H1 (cell line): ENCODE data around the gene IKZF2. TPM values are rescaled to one million over a fixed set of nuclear protein-coding genes. Genes with fewer than 3 reads are reported as not detected.

Experiments used
- BACH1 ChIP-seq: IDR thresholded peaks from 2 replicates; pipeline ENCODE4 v1.6.1; 2012; ENCODE audit warnings: low read length, improper control_type of control experiment
- BCL11A ChIP-seq, 2 experiments: IDR thresholded peaks; one replicate each; pipeline ENCODE4 v1.6.1; 2011; ENCODE audit warnings: low read depth in 2 of 2, low read length in 2 of 2, mild to moderate bottlenecking in 2 of 2
- BRCA1 ChIP-seq: IDR thresholded peaks from 2 replicates; pipeline ENCODE4 v1.6.1; 2012; ENCODE audit warnings: low read depth, low read length, improper control_type of control experiment
- CHD2 ChIP-seq: IDR thresholded peaks from 2 replicates; pipeline ENCODE4 v1.6.1; 2012; ENCODE audit warnings: low read length, improper control_type of control experiment
- EGR1 ChIP-seq: IDR thresholded peaks from 2 replicates; pipeline ENCODE4 v1.6.1; 2011; ENCODE audit warnings: low read depth, low read length, borderline replicate concordance
- EZH2 ChIP-seq: fragments of 200-600 bp; sonication (generic); IDR thresholded peaks from 2 replicates; pipeline ENCODE4 v1.7.1; 2012; ENCODE audit warnings: low read depth, mild to moderate bottlenecking, moderate library complexity, low read length, inconsistent platforms; ENCODE audit not compliant: severe bottlenecking
- GTF2F1 ChIP-seq: IDR thresholded peaks from 2 replicates; pipeline ENCODE4 v1.6.1; 2012; ENCODE audit warnings: low read depth, low read length, improper control_type of control experiment, borderline replicate concordance
- HDAC2 ChIP-seq, 2 experiments: fragments of 300-600 bp in 1 of 2; sonication (generic) in 1 of 2; IDR thresholded peaks; 2 replicates each; pipeline ENCODE4 v1.6.1; 2011 to 2012; ENCODE audit warnings: low read depth in 2 of 2, low read length in 2 of 2, mild to moderate bottlenecking in 2 of 2, moderate library complexity in 2 of 2, borderline replicate concordance in 1 of 2, inconsistent platforms in 1 of 2
- HDAC6 ChIP-seq: IDR thresholded peaks from one replicate; pipeline ENCODE4 v1.7.1; 2012; ENCODE audit warnings: low read depth, mild to moderate bottlenecking, inconsistent platforms, low read length, moderate library complexity
- JUND ChIP-seq: IDR thresholded peaks from 2 replicates; pipeline ENCODE4 v1.6.1; 2011; ENCODE audit warnings: mild to moderate bottlenecking, improper control_type of control experiment, low read length
- NRF1 ChIP-seq: IDR thresholded peaks from 2 replicates; pipeline ENCODE4 v1.6.1; 2011; ENCODE audit warnings: mild to moderate bottlenecking, low read depth, low read length, improper control_type of control experiment
- PHF8 ChIP-seq: fragments of 200-600 bp; sonication (generic); conservative IDR thresholded peaks from 2 replicates; pipeline ENCODE4 v1.7.1; 2012; ENCODE audit warnings: low read depth, mild to moderate bottlenecking, inconsistent platforms, low read length, moderate library complexity
- POLR2A ChIP-seq, 2 experiments: IDR thresholded peaks; 1 replicate in 1 of 2; 2 replicates in 1 of 2; pipeline ENCODE4 v1.6.1; 2011; ENCODE audit warnings: low read depth in 2 of 2, low read length in 2 of 2, mild to moderate bottlenecking in 2 of 2; ENCODE audit errors: control extremely low read depth in 1 of 2
- RAD21 ChIP-seq, 2 experiments: IDR thresholded peaks in 1 of 2; conservative IDR thresholded peaks in 1 of 2; 2 replicates each; pipeline ENCODE4 v1.6.1; 2011; ENCODE audit warnings: low read depth in 2 of 2, low read length in 2 of 2, improper control_type of control experiment in 1 of 2, inconsistent platforms in 1 of 2, mild to moderate bottlenecking in 1 of 2, moderate library complexity in 1 of 2
- RFX5 ChIP-seq: IDR thresholded peaks from 2 replicates; pipeline ENCODE4 v1.6.1; 2011; ENCODE audit warnings: low read depth, low read length, improper control_type of control experiment, borderline replicate concordance
- SAP30 ChIP-seq: fragments of 300-600 bp; sonication (generic); IDR thresholded peaks from 2 replicates; pipeline ENCODE4 v1.7.1; 2012; ENCODE audit warnings: low read length, moderate library complexity, mild to moderate bottlenecking, inconsistent platforms; ENCODE audit not compliant: insufficient read depth, insufficient replicate concordance
- SIRT6 ChIP-seq: IDR thresholded peaks from one replicate; pipeline ENCODE4 v1.7.1; 2012; ENCODE audit warnings: low read length, inconsistent platforms
- SP2 ChIP-seq: IDR thresholded peaks from 2 replicates; pipeline ENCODE4 v1.6.1; 2012; ENCODE audit warnings: mild to moderate bottlenecking, low read length, inconsistent platforms
- SP4 ChIP-seq: IDR thresholded peaks from 2 replicates; pipeline ENCODE4 v1.6.1; 2012; ENCODE audit warnings: low read length, inconsistent platforms
- SUZ12 ChIP-seq: fragments of 200-600 bp; sonication (generic); IDR thresholded peaks from 2 replicates; pipeline ENCODE4 v1.6.1; 2012; ENCODE audit warnings: mild to moderate bottlenecking, inconsistent platforms, low read length, moderate library complexity, mixed read lengths
- TAF1 ChIP-seq: IDR thresholded peaks from 2 replicates; pipeline ENCODE4 v1.6.1; 2011; ENCODE audit warnings: mild to moderate bottlenecking, low read depth, low read length
- TCF12 ChIP-seq: IDR thresholded peaks from 2 replicates; pipeline ENCODE4 v1.6.1; 2011; ENCODE audit warnings: low read depth, mild to moderate bottlenecking, low read length
- TEAD4 ChIP-seq: IDR thresholded peaks from 2 replicates; pipeline ENCODE4 v1.6.1; 2012; ENCODE audit warnings: low read depth, low read length, inconsistent platforms, mixed read lengths
- polyA plus RNA-seq, 7 experiments: library from polyadenylated mRNA; depleted of rRNA in 3 of 7; stranded (reverse) in 5 of 7; unstranded in 2 of 7; fragments of >200 nt in 5 of 7; fragments of 200-250 nt in 2 of 7; gene quantifications; 1 replicate in 5 of 7; 2 replicates in 1 of 7; 4 replicates in 1 of 7; pipeline versions ENCODE4 v1.2.1 to v1.2.3, GENCODE V29; 2011 to 2013; ENCODE audit warnings: missing spikeins in 2 of 7, mixed read lengths in 2 of 7
- total RNA-seq: library from RNA; stranded (reverse); fragmentation: NEBNext Ultra II Directional; extraction: Animal tissue kit (Norgen Biotek cat#: 25700); gene quantifications from 2 replicates; pipeline ENCODE4 v1.2.1, GENCODE V29; 2021
- TF ChIP-seq, protein P1 (sequence below): IDR thresholded peaks from 2 replicates; pipeline ENCODE4 v1.6.1; 2012; ENCODE audit warnings: inconsistent platforms

Gene IKZF2
- total and polyA plus RNA-seq, 2 of the 8 experiments (the other 6 are each of a cell fraction or from before 2014, with no cell fraction given): 1.7 to 4.4 TPM

GRCh38 chr2:213187833-213188532, 36.6 kb upstream of the IKZF2 start (continued):
- TF ChIP-seq TEAD4: peak; percentile 100
- TF ChIP-seq BCL11A (IDR thresholded peaks at IDR 0.05; ENCODE audit: low read depth in 2 of 2, low read length in 2 of 2): no peak
- no peak for TF ChIP-seq SP2
- no peak for TF ChIP-seq BRCA1
- no peak for TF ChIP-seq RFX5
- TF ChIP-seq SIRT6: no peak
- no peak for TF ChIP-seq POLR2A (IDR thresholded peaks at IDR 0.05; ENCODE audit: control extremely low read depth in 1 of 2, low read depth in 2 of 2, low read length in 2 of 2)
- TF ChIP-seq EGR1: no peak
- TF ChIP-seq HDAC6: no peak
- TF ChIP-seq SUZ12: no peak
- TF ChIP-seq HDAC2 (IDR thresholded peaks at IDR 0.05; ENCODE audit: borderline replicate concordance in 1 of 2, low read depth in 2 of 2, low read length in 2 of 2): 0 out of 4 replicates have a peak, but pooled peaks of 1 of the 2 experiments have one; percentile 13
- no peak for TF ChIP-seq PHF8
- TF ChIP-seq BACH1: no peak
- TF ChIP-seq, protein P1, sequence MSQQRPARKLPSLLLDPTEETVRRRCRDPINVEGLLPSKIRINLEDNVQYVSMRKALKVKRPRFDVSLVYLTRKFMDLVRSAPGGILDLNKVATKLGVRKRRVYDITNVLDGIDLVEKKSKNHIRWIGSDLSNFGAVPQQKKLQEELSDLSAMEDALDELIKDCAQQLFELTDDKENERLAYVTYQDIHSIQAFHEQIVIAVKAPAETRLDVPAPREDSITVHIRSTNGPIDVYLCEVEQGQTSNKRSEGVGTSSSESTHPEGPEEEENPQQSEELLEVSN: peak; percentile 32; the same call in 1 of the 2 replicates
- 0 out of 2 replicates have a peak, but pooled peaks have one; percentile 56 for TF ChIP-seq TCF12
- no peak for TF ChIP-seq SP4
- no peak for TF ChIP-seq TAF1
- TF ChIP-seq RAD21 (IDR thresholded peaks at IDR 0.05 in 1 of 2, conservative IDR thresholded peaks at IDR 0.05 in 1 of 2; ENCODE audit: low read depth in 2 of 2, low read length in 2 of 2): no peak
- TF ChIP-seq CHD2: peak; percentile 26; the same call in 1 of the 2 replicates
- TF ChIP-seq NRF1: no peak
- no peak for TF ChIP-seq EZH2
- no peak for TF ChIP-seq SAP30
- no peak for TF ChIP-seq GTF2F1
- TF ChIP-seq JUND: peak; percentile 27
